HCT116 (cell line): ENCODE results near the gene TTC12. TPM values are rescaled to one million over a fixed set of nuclear protein-coding genes. Genes with fewer than 3 reads are reported as not detected.

ENCODE experiments used
- ATAC-seq: fragments of 200-7000 bp; cut with Tn5 transposase; 2 replicates; pipeline ENCODE4 v1.9.1; 2020; ENCODE audit warnings: mild to moderate bottlenecking, moderate library complexity
- BruUV-seq: library from RNA; stranded (reverse); fragments of 400-500 nt; replicated peaks from 2 replicates; lab custom pipeline; 2021; lab: Mats Ljungman, UMichigan
- CTCF ChIA-PET: fragments of 300-600 bp; sonication (Branson Sonifier 250); formaldehyde crosslinking; loops from one replicate; lab custom pipeline; 2021; ENCODE audit warnings: antibody characterized with exemption; lab: Charles Lee
- POLR2A ChIA-PET: fragments of 300-600, 350-600 bp; sonication (Branson Sonifier 250); formaldehyde crosslinking; loops from one replicate; lab custom pipeline; 2021; ENCODE audit warnings: antibody characterized with exemption; lab: Charles Lee
- RAD21 ChIA-PET, 2 experiments: fragments of 300-600 bp; sonication (Branson Sonifier 250); formaldehyde crosslinking; loops; one replicate each; lab custom pipeline; 2023; ENCODE audit warnings: low total read pairs in 2 of 2; ENCODE audit not compliant: uncharacterized antibody in 2 of 2, unreplicated experiment in 2 of 2, low non-redundant PET in 1 of 2; lab: Charles Lee
- DNase-seq: peaks from one replicate; pipeline ENCODE4 v3.0.0-alpha.2; 2010; ENCODE audit warnings: low read depth, low spot score
- H2AFZ ChIP-seq: fragments of 200-600 bp; shearing (Covaris generic), sonication (generic); 2 replicates; pipeline ENCODE4 v1.6.1; 2017; ENCODE audit warnings: low read depth, mixed run types, mixed read lengths, antibody characterized with exemption, low read length; ENCODE audit not compliant: poor library complexity, severe bottlenecking
- H3K27ac ChIP-seq: 2 replicates; pipeline ENCODE4 v1.5.1; 2012; ENCODE audit warnings: low read depth, low read length
- H3K27me3 ChIP-seq: fragments of 200-600 bp; sonication (generic); 2 replicates; pipeline ENCODE4 v1.6.1; 2016; ENCODE audit warnings: mixed run types, low read length, mixed read lengths; ENCODE audit not compliant: insufficient read depth
- H3K36me3 ChIP-seq, 2 experiments: fragments of 200-500 bp in 1 of 2; fragments of 200-600 bp in 1 of 2; sonication (Bioruptor generic) in 1 of 2; sonication (generic) in 1 of 2; 2 replicates each; pipeline versions ENCODE4 v1.5.1 to v1.6.1; 2014 to 2016; ENCODE audit warnings: low read length in 2 of 2, inconsistent platforms in 1 of 2, mixed read lengths in 1 of 2, mixed run types in 1 of 2; ENCODE audit not compliant: insufficient read depth in 2 of 2, control insufficient read depth in 1 of 2
- H3K4me1 ChIP-seq, 2 experiments: fragments of 200-600 bp in 1 of 2; sonication (generic) in 1 of 2; 2 replicates each; pipeline versions ENCODE4 v1.5.1 to v1.6.1; 2012 to 2017; ENCODE audit warnings: low read length in 2 of 2, inconsistent platforms in 1 of 2, mild to moderate bottlenecking in 1 of 2, mixed read lengths in 1 of 2, mixed run types in 1 of 2, moderate library complexity in 1 of 2; ENCODE audit not compliant: insufficient read depth in 2 of 2, control insufficient read depth in 1 of 2
- H3K4me2 ChIP-seq: fragments of 200-600 bp; sonication (generic); 2 replicates; pipeline ENCODE4 v1.6.1; 2017; ENCODE audit warnings: mixed run types, low read length, mixed read lengths
- H3K4me3 ChIP-seq, 2 experiments: fragments of 200-600 bp in 1 of 2; sonication (generic) in 1 of 2; replicated peaks in 1 of 2; 2 replicates each; pipeline ENCODE4 v1.5.1; 2011 to 2016; ENCODE audit warnings: low read length in 2 of 2, control low read depth in 1 of 2, low read depth in 1 of 2, mild to moderate bottlenecking in 1 of 2, mixed read lengths in 1 of 2, mixed run types in 1 of 2
- H3K79me2 ChIP-seq: fragments of 200-600 bp; sonication (generic); 2 replicates; pipeline ENCODE4 v1.6.1; 2017; ENCODE audit warnings: mild to moderate bottlenecking, mixed run types, low read length, moderate library complexity, mixed read lengths; ENCODE audit not compliant: insufficient read depth
- H3K9ac ChIP-seq: fragments of 200-600 bp; sonication (generic); 2 replicates; pipeline ENCODE4 v1.6.1; 2016; ENCODE audit warnings: low read length, mixed read lengths
- H3K9me2 ChIP-seq: fragments of 200-600 bp; sonication (generic), shearing (Covaris generic); 2 replicates; pipeline ENCODE4 v1.6.1; 2017; ENCODE audit warnings: mixed run types, mild to moderate bottlenecking, moderate library complexity; ENCODE audit not compliant: insufficient read depth
- H3K9me3 ChIP-seq, 2 experiments: fragments of 200-500 bp in 1 of 2; fragments of 200-600 bp in 1 of 2; sonication (Bioruptor generic) in 1 of 2; sonication (generic) in 1 of 2; 2 replicates each; pipeline ENCODE4 v1.6.1; 2014 to 2017; ENCODE audit warnings: low read length in 2 of 2, mixed read lengths in 2 of 2, inconsistent platforms in 1 of 2, low read depth in 1 of 2, mild to moderate bottlenecking in 1 of 2, mixed run types in 1 of 2, moderate library complexity in 1 of 2; ENCODE audit not compliant: control insufficient read depth in 1 of 2, insufficient read depth in 1 of 2
- H4K20me1 ChIP-seq: fragments of 200-600 bp; sonication (generic), shearing (Covaris generic); 2 replicates; pipeline ENCODE4 v1.6.1; 2017; ENCODE audit warnings: mixed run types, mild to moderate bottlenecking, moderate library complexity; ENCODE audit not compliant: insufficient read depth
- CBX3 ChIP-seq: IDR thresholded peaks from 2 replicates; pipeline ENCODE4 v1.6.1; 2012; ENCODE audit warnings: low read depth
- CTCF ChIP-seq, 3 experiments: fragments of 200-600 bp in 1 of 3; sonication (generic) in 1 of 3; IDR thresholded peaks in 2 of 3; conservative IDR thresholded peaks in 1 of 3; 2 replicates each; pipeline ENCODE4 v1.5.1; 2012 to 2017; ENCODE audit warnings: low read depth in 2 of 3, low read length in 2 of 3, antibody characterized with exemption in 1 of 3, borderline replicate concordance in 1 of 3, control low read depth in 1 of 3, mild to moderate bottlenecking in 1 of 3, mixed read lengths in 1 of 3, mixed run types in 1 of 3, moderate library complexity in 1 of 3; ENCODE audit not compliant: insufficient read depth in 1 of 3
- ELF1 ChIP-seq: IDR thresholded peaks from 2 replicates; pipeline ENCODE4 v1.6.1; 2012; ENCODE audit warnings: low read depth, borderline replicate concordance
- EZH2 ChIP-seq: fragments of 200-600 bp; sonication (generic); IDR thresholded peaks from 2 replicates; pipeline ENCODE4 v1.6.1; 2017; ENCODE audit warnings: antibody characterized with exemption, mixed run types
- EZH2phosphoT487 ChIP-seq: fragments of 200-600 bp; IDR thresholded peaks from 2 replicates; pipeline ENCODE4 v1.6.1; 2018; ENCODE audit warnings: antibody characterized with exemption, borderline replicate concordance
- FOSL1 ChIP-seq: IDR thresholded peaks from 2 replicates; pipeline ENCODE4 v1.6.1; 2012; ENCODE audit warnings: low read depth
- JUND ChIP-seq: IDR thresholded peaks from 2 replicates; pipeline ENCODE4 v1.6.1; 2012
- MAX ChIP-seq: IDR thresholded peaks from 2 replicates; pipeline ENCODE4 v1.6.1; 2012
- POLR2A ChIP-seq: IDR thresholded peaks from 2 replicates; pipeline ENCODE4 v1.7.0; 2011; ENCODE audit warnings: borderline replicate concordance; ENCODE audit not compliant: insufficient read depth, insufficient read length; ENCODE audit errors: extremely low read depth
- POLR2AphosphoS5 ChIP-seq: IDR thresholded peaks from 2 replicates; pipeline ENCODE4 v1.6.1; 2011; ENCODE audit warnings: mild to moderate bottlenecking, low read depth, low read length, moderate library complexity
- REST ChIP-seq: IDR thresholded peaks from 2 replicates; pipeline ENCODE4 v1.6.1; 2012; ENCODE audit warnings: low read depth
- SP1 ChIP-seq: IDR thresholded peaks from 2 replicates; pipeline ENCODE4 v1.6.1; 2012; ENCODE audit warnings: low read depth
- SRF ChIP-seq: IDR thresholded peaks from 2 replicates; pipeline ENCODE4 v1.6.1; 2012; ENCODE audit warnings: low read depth
- ZFX ChIP-seq: fragments of 450-650 bp; IDR thresholded peaks from 2 replicates; pipeline ENCODE4 v1.6.1; 2017
- ZNF274 ChIP-seq: fragments of 200-500 bp; sonication (Bioruptor generic); IDR thresholded peaks from 2 replicates; pipeline ENCODE4 v1.6.1; 2014; ENCODE audit warnings: mild to moderate bottlenecking, low read depth, low read length, inconsistent platforms
- intact Hi-C: fragments of 100-400 bp; cut with micrococcal nuclease; formaldehyde crosslinking; loops from 2 replicates; pipeline ENCODE4 v1.10.0; 2022
- total RNA-seq: library from RNA; stranded (reverse); gene quantifications from one replicate; pipeline ENCODE4 v1.2.1, GENCODE V29; 2021; ENCODE audit not compliant: unreplicated experiment

Gene TTC12
- total RNA-seq, 1 experiment from 2014 or later: 12.6 TPM

- ATAC-seq: no peak
- peaks cover 21% of the 10 kb centered on the region; the same call in 1 of the 2 replicates for H3K27me3 ChIP-seq
- no peaks in the 10 kb centered on the region for H3K9me3 ChIP-seq
- no peak overlapping the region for H3K27ac ChIP-seq
- no peaks in the 10 kb centered on the region for H3K36me3 ChIP-seq
- TF ChIP-seq ELF1 (no peak), JUND (no peak), SP1 (no peak), SRF (no peak), FOSL1 (no peak), EZH2phosphoT487 (no peak), ZNF274 (no peak)
- H2AFZ ChIP-seq: no peak overlapping the region
- H4K20me1 ChIP-seq: no peaks in the 10 kb centered on the region
- H3K9ac ChIP-seq: no peak overlapping the region
- ChIA-PET RAD21 (no interaction called here), POLR2A (no interaction called here), CTCF (no interaction called here)
- no peak for DNase-seq
- intact Hi-C loops: no loop called here
- no peak overlapping the region for H3K4me2 ChIP-seq
- H3K4me3 ChIP-seq: no peak overlapping the region
- no peaks in the 10 kb centered on the region for H3K79me2 ChIP-seq
- BruUV-seq: no TSS peak
- H3K9me2 ChIP-seq: no peaks in the 10 kb centered on the region
- H3K4me1 ChIP-seq: no peaks in the 10 kb centered on the region
Observed at GRCh38 chr11:113277907-113278306, 36.5 kb upstream of the TTC12 start.

- H3K9me2 ChIP-seq: no peaks in the 10 kb centered on the region
- RAD21 ChIA-PET: no interaction called here
- BruUV-seq: no TSS peak
- no peak overlapping the region for H3K27ac ChIP-seq
- H3K4me2 ChIP-seq: no peak overlapping the region
- H3K4me1 ChIP-seq: no peaks in the 10 kb centered on the region
- H2AFZ ChIP-seq: no peak overlapping the region
- ATAC-seq: no peak
- H3K36me3 ChIP-seq: no peaks in the 10 kb centered on the region
- no peaks in the 10 kb centered on the region for H4K20me1 ChIP-seq
- H3K4me3 ChIP-seq: no peak overlapping the region
- CTCF ChIA-PET: no interaction called here
- POLR2A ChIA-PET: no interaction called here
- no peaks in the 10 kb centered on the region for H3K9me3 ChIP-seq
- intact Hi-C loops: no loop called here
- H3K27me3 ChIP-seq: peaks cover 27% of the 10 kb centered on the region
- no peak overlapping the region for H3K9ac ChIP-seq
- no peaks in the 10 kb centered on the region for H3K79me2 ChIP-seq
- no peak for DNase-seq
- TF ChIP-seq ZFX (no peak), EZH2phosphoT487 (no peak), EZH2 (no peak), ZNF274 (no peak), SP1 (no peak), POLR2AphosphoS5 (no peak), JUND (no peak), CTCF (IDR thresholded peaks at IDR 0.05 in 2 of 3, conservative IDR thresholded peaks at IDR 0.05 in 1 of 3; ENCODE audit: borderline replicate concordance in 1 of 3, insufficient read depth in 1 of 3, low read depth in 2 of 3, low read length in 2 of 3) (no peak), REST (no peak), POLR2A (no peak), SRF (no peak), MAX (no peak), CBX3 (no peak)
Observed at GRCh38 chr11:113278481-113278880, 35.9 kb upstream of the TTC12 start.
